ENCODE results near the gene MRPL24. TPM values are rescaled to one million over a fixed set of nuclear protein-coding genes. Genes with fewer than 3 reads are reported as not detected.

MRPL24 gene
- polyA plus RNA-seq, 3 donors from 2014 or later, result 75.4 to 126 (median 88.2) TPM

DNA sequence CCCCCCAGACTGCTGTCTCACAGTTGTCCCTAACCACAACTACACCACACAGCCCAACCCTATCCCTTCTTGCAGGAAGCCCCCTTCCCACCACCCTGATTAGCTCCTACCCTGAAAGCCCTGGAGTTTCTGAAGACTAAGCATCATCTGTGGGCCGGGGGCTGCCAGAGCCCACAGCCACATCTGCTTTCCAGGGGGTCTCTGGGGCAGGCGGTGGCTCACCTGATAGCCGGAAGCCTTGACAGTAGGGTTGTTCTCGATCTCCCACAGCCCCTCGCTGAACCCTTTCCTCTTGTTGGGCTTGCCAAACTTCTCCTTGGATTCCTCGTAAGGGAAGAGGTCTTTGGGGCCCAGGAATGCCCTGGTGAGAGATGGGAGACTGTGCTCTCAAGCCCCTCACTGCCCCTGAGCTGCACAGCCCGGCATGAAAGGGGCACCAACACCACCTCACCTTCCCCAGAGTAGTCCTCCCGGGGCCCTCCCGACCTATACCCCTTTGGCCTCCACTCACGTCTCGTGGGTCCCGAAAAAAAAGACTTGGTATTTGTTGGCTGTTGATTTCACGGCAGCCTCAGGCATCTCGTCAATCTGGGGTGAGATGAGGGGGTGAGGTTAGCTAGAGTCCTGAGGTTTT is 4.0 kb upstream of the MRPL24 start:
- peaks cover 65 to 69% of the 10 kb centered on the region in 2 donors for H3K4me1 Mint-ChIP-seq
- H3K4me3 Mint-ChIP-seq, result peak overlapping the region in 1 of 5 donors; percentile 23
- peaks cover 3 to 7% (median 6%) of the 10 kb centered on the region in 3 donors for H3K36me3 Mint-ChIP-seq
- peak overlapping the region in 5 of 6 donors; percentile 86 to 98 (median 95) for H3K27ac Mint-ChIP-seq
- no peaks in the 10 kb centered on the region for H3K9me3 Mint-ChIP-seq
- H3K27me3 Mint-ChIP-seq (ENCODE audit: low read depth in 3 of 3), result peaks cover 6 to 9% (median 6%) of the 10 kb centered on the region in 3 donors
- DNase-seq, result no peak

DNA sequence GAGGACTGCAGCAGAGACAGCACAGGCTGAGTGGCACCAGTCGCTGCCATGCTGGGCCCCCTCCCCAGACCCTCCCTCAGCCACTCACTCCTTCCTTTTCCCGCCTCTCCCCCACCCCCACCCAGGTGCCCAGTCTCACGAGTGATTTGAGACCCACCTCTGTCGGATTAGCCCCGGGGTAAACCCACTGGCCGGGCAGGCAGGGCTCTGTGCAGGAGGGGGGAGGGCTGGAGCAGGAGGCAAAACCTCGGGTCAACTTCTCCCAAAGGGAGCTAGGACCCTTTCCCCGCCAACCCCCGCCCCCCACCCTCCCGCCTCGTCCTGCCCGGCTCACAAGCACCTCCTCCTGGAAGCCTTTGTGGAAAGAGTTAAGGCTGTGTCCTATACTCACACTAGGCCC is 3.5 kb upstream of the MRPL24 start:
- Mint-ChIP-seq H3K27ac (peak overlapping the region in 4 of 6 donors; percentile 35 to 91 (median 60)), H3K4me3 (no peak overlapping the region), H3K36me3 (peaks cover 3 to 7% (median 6%) of the 10 kb centered on the region in 3 donors), H3K27me3 (ENCODE audit: low read depth in 3 of 3) (peaks cover 6 to 9% (median 6%) of the 10 kb centered on the region in 3 donors), H3K4me1 (peaks cover 59 to 63% of the 10 kb centered on the region in 2 donors), H3K9me3 (no peaks in the 10 kb centered on the region)
- DNase-seq, result no peak

DNA sequence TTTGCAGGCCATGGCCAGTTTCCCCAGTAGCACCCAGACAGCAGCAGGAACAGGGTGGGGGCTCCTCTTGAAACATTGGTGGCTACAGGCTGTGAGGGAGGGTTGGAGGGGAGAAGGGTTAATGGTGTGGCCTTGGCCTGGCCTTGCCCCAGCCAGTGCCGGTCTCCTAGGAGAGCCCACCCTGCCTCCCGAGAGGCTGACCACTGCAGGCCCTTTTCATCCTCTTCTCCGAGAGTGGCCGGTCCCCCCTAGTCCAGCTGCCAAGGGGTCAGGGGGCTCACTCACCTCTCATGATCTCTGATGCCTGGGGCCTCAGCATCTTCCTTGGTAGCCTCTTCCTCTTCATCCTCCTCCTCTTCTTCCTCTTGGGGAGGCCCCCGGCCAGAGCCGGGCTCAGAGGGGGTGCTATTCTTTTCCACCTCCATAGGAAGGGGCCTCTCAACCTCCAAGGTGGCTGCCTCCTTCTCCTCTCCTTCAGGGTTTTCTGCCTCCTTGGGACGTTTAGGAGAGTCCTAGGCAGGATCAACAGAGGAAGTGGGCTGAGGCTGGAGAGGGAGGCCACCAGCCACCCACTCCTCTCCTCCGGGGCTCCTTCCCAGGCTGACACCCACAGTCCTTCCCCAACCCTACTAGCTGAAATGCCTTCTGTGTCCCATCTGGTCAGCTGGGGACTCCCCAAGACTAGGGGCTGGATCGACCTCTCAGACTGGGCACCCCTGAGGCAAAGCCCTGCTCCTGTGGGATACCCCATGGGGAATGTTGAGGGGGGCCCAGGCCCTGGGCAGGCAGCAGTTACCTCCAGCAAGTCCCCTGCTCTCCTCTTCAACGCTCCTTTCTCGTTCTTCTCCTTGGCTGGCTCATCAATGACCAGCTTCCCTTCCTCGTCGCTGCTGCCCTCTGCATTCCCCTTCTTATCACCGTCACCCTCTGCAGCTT is 2.7 kb upstream of the MRPL24 start:
- Mint-ChIP-seq H3K4me3 (no peak overlapping the region), H3K4me1 (peaks cover 54 to 56% of the 10 kb centered on the region in 2 donors), H3K9me3 (no peaks in the 10 kb centered on the region), H3K27ac (peak overlapping the region in 2 of 6 donors; percentile 64 to 72), H3K27me3 (ENCODE audit: low read depth in 3 of 3) (peaks cover 6 to 9% (median 6%) of the 10 kb centered on the region in 3 donors), H3K36me3 (peaks cover 3 to 7% (median 6%) of the 10 kb centered on the region in 3 donors)
- DNase-seq, result no peak

DNA sequence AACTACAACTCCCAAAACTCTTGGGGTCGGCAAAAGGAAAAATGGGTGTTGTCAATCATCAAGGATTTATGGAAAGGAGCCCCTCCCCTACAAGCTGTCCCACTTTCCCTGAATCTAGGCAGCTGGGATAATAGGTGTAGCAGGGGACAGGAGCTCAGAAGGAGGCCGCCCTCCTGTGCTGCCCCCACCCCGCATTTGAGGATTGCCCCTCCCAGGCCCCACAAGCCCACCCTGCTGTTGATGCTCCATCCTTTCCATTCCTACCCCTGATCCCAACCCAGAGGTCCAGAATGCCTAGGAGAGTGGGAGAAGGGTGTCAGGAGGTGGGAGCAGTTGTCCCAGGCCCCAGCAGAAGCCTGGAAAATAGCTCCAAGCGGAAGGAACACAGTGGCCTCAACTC is 1.9 kb upstream of the MRPL24 start:
- Mint-ChIP-seq H3K27ac (peak overlapping the region in 4 of 6 donors; percentile 43 to 99 (median 98)), H3K4me3 (peak overlapping the region in 1 of 5 donors; percentile 18), H3K36me3 (peaks cover 3 to 7% (median 6%) of the 10 kb centered on the region in 3 donors), H3K9me3 (no peaks in the 10 kb centered on the region), H3K4me1 (peaks cover 45 to 48% of the 10 kb centered on the region in 2 donors), H3K27me3 (ENCODE audit: low read depth in 3 of 3) (peaks cover 3 to 9% (median 6%) of the 10 kb centered on the region in 3 donors)
- DNase-seq, result no peak

DNA sequence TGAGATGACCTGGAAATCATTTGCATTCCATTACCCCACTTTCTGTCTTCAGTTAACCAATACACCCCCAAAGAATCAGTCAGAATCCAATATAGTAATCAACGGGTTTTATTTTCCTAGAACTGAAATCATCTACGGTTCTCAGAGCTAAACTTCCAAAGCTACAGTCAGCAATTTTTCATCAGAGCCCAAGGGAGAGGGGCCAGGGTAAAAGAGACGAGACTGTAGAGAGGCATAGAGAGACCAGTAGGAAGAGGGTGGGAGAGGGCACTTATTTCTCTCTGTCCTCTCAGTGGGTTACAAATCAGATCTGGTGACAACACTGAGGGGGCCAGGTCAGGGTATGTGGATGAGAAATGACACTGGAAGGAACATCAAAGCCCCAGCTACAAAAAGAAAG is 1.1 kb upstream of the MRPL24 start:
- peak overlapping the region; percentile 87 to 99 (median 98) for H3K27ac Mint-ChIP-seq
- peaks cover 0 to 2% (median 0%) of the 10 kb centered on the region in 6 donors for H3K9me3 Mint-ChIP-seq
- H3K4me1 Mint-ChIP-seq, result peaks cover 38 to 42% of the 10 kb centered on the region in 2 donors
- peaks cover 3 to 7% (median 6%) of the 10 kb centered on the region in 3 donors for H3K36me3 Mint-ChIP-seq
- peaks cover 0 to 9% (median 6%) of the 10 kb centered on the region in 3 donors for H3K27me3 Mint-ChIP-seq (ENCODE audit: low read depth in 3 of 3)
- H3K4me3 Mint-ChIP-seq, result peak overlapping the region in 3 of 5 donors; percentile 26 to 56 (median 46)
- DNase-seq, result no peak

DNA sequence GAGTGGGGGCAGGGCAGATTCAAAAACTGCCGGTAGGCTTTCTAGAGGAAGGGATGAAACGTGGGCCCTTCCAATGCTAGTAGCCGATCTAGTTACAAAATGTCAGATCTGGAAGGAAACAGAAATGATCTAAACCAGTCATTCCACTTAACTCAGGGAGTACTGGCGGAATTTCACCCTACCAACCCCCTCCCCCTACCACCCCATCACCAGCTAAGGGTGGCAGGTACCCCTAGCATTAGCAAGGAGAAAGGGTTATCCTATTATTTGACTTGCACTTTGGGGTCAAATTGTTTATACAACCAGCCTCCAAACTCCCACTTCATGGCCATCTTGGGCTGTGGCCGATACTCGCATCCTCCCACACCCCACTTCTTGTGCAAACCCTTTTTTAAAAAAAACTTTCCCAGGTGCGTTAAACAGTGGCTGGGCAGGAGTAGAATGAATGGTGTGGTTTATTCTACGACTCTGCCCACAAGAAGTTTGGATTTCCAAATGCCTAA is 644 bp upstream of the MRPL24 start:
- H3K27me3 Mint-ChIP-seq (ENCODE audit: low read depth in 3 of 3), result peaks cover 0 to 7% (median 2%) of the 10 kb centered on the region in 3 donors
- peaks cover 3 to 7% (median 6%) of the 10 kb centered on the region in 3 donors for H3K36me3 Mint-ChIP-seq
- H3K4me1 Mint-ChIP-seq, result peaks cover 35 to 38% of the 10 kb centered on the region in 2 donors
- H3K4me3 Mint-ChIP-seq, result peak overlapping the region; percentile 95 to 97 (median 96)
- no peak for DNase-seq
- H3K9me3 Mint-ChIP-seq, result peaks cover 0 to 2% (median 0%) of the 10 kb centered on the region in 6 donors
- H3K27ac Mint-ChIP-seq, result peak overlapping the region; percentile 87 to 99 (median 98)

DNA sequence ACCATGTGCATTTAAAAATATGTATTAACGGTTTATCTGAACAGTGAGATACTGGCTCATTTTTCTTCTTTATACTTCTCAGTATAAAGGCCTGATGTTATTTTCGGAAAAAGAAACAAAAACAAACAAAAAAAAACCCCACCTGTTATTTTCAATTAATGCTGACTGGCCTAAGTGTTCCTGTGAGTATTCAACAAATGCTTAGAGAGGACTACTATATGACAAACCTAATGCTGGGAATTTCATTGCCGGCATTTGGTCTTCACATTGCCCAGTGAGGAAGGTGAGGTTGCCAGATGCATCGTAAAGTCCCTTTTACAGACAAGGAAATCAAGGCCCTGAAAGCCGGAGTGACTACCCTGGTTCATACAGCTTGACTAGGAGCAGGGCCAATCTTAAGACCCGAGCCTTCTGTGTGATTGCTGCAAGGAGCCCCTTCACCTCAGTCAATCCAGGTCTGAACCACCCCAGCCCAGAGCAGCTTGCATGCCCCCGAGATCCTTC is 599 bp downstream of the MRPL24 start:
- Mint-ChIP-seq H3K36me3 (peaks cover 3 to 12% (median 3%) of the 10 kb centered on the region in 3 donors), H3K27me3 (ENCODE audit: low read depth in 3 of 3) (peaks cover 0 to 8% (median 0%) of the 10 kb centered on the region in 3 donors), H3K4me3 (peak overlapping the region; percentile 95 to 97 (median 96)), H3K27ac (peak overlapping the region; percentile 87 to 99 (median 98)), H3K9me3 (peaks cover 0 to 2% (median 0%) of the 10 kb centered on the region in 6 donors), H3K4me1 (peaks cover 22 to 25% of the 10 kb centered on the region in 2 donors)
- no peak for DNase-seq

DNA sequence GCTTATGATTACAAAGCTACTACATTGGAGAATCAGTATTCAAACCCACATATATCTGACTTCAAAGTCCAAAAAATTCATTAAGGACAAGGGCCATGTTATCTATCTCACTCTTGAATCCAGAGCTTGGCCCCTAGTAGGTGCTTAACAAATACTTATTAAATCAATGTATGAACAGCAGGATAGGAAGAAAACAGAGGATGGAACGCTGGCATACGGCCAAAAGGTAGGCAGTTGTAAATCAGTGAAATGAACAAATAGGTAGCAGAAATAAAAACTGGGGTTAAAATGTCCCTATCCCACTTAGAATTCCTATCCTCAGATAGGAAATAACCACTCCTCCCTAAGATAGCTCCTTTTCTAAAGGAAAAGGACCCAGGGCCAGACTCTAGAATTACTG is 2.0 kb downstream of the MRPL24 start:
- Mint-ChIP-seq H3K27ac (peak overlapping the region in 5 of 6 donors; percentile 6 to 78 (median 71)), H3K9me3 (peaks cover 0 to 2% (median 0%) of the 10 kb centered on the region in 6 donors), H3K4me3 (peak overlapping the region in 4 of 5 donors; percentile 4 to 42 (median 39)), H3K36me3 (peaks cover 3 to 9% (median 3%) of the 10 kb centered on the region in 3 donors), H3K4me1 (peaks cover 21 to 22% of the 10 kb centered on the region in 2 donors), H3K27me3 (ENCODE audit: low read depth in 3 of 3) (peaks cover 0 to 8% (median 0%) of the 10 kb centered on the region in 3 donors)
- no peak for DNase-seq

DNA sequence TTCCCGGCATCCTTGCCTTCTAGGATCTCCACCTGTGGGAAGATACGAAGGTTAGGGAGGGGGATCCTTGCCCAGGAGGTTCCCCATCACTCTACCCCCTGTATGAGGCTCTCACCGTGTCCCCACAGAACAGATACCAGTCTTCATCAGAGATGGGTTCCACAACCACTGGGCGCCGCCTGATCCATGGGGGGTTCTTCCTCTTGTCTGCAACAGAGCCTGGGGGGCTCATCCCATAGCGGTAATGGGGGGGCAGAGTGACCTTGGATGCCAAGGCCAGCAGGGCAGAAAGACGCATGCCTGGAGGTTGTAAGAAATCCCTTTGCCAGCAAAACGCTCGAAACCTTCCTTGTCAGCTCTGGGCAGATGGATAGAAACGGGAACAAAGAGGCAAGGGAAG is 2.5 kb downstream of the MRPL24 start:
- Mint-ChIP-seq H3K4me1 (peaks cover 21 to 22% of the 10 kb centered on the region in 2 donors), H3K4me3 (peak overlapping the region in 1 of 5 donors; percentile 6), H3K36me3 (peaks cover 3 to 9% (median 3%) of the 10 kb centered on the region in 3 donors), H3K27ac (peak overlapping the region in 2 of 6 donors; percentile 6 to 63), H3K27me3 (ENCODE audit: low read depth in 3 of 3) (peaks cover 0 to 8% (median 0%) of the 10 kb centered on the region in 3 donors), H3K9me3 (peaks cover 0 to 2% (median 0%) of the 10 kb centered on the region in 6 donors)
- no peak for DNase-seq

DNA sequence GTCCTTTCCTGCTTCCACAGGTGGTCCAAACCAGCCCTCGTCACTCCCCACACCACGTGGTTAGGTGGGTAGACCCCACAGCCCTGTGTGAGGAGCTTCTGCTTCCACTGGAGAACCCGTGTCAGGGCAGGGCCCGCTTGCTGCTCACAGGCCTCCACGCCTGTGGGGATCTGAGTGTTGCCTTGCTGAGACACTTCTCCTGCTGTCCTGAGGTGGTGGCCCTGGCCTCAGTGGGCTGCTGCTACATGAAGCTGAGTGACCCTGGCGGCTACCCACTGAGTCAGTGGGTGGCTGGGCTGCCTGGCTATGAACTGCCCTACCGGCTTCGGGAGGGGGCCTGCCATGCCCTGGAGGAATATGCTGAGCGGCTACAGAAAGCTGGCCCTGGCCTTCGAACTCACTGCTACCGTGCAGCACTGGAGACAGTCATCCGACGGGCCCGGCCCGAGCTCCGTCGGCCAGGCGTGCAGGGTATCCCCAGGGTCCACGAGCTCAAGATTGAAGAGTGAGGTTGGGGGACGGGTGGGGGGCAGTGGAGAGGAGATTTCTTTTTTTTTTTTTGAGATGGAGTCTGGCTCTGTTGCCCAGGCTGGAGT is 6.8 kb downstream of the MRPL24 start:
- Mint-ChIP-seq H3K36me3 (peaks cover 0 to 11% (median 4%) of the 10 kb centered on the region in 3 donors), H3K9me3 (peaks cover 0 to 2% (median 0%) of the 10 kb centered on the region in 6 donors), H3K4me3 (no peak overlapping the region), H3K27ac (peak overlapping the region in 1 of 6 donors; percentile 45), H3K4me1 (peaks cover 10 to 12% of the 10 kb centered on the region in 2 donors), H3K27me3 (ENCODE audit: low read depth in 3 of 3) (peaks cover under 1 to 10% (median 6%) of the 10 kb centered on the region in 3 donors)
- no peak for DNase-seq

DNA sequence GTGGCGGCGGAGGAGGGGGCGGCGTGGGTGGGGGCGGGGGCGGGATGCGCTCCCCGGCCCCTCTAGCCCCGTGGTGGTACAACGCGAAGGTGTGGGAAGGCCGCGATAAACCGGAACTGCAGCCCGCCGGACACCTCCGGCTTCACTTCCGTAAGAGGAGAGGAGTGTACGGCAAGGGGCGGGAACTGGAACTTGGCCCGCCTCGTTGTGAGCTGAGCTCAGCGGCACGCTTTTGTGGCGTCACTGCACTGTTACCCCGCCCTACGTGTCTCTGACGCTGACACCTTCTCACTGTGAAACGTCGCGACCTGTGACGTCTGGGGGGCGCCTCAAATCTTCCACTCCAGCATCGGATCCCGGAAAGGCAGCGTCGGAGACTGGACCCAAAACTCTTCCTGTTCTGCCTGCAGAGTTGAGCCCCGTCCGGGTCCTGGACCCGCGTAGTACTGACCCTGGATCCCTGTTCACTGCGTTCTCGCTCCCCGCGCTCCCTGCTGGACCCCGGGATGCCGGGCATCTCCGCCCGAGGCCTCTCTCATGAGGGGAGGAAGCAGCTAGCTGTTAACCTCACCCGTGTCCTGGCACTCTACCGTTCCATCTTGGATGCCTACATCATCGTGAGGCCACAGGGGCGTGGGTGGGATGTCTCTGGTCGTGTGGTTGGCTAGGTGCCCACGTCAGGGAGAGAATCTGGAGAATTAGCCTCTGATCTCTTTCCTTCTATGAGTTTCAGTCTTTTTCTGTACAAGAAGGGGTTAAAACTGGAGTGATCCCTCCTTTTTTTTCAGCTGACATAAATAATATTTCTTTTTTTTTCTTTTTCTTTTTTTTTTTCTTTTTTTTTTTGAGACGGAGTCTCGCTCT is 12.1 kb downstream of the MRPL24 start, which contains the start of gene ISG20L2:
Gene ISG20L2 (minus strand): TSS at position 168 of the 864 bp plus-strand sequence. CDS start 1,114 bp downstream, outside the sequence.
- peak within 1 kb of the TSS in 2 of 6 donors; percentile 96 to 100 for H3K27ac Mint-ChIP-seq
- no peaks in the 10 kb centered on the region for H3K9me3 Mint-ChIP-seq
- H3K4me1 Mint-ChIP-seq, result peaks cover 12 to 28% of the 10 kb centered on the region in 2 donors
- peaks cover 4 to 12% (median 7%) of the 10 kb centered on the region in 3 donors for H3K36me3 Mint-ChIP-seq
- DNase-seq, result peak; percentile 95 to 97 (median 97)
- no peak within 1 kb of the TSS for H3K4me3 Mint-ChIP-seq
- peaks cover 10 to 25% (median 16%) of the 10 kb centered on the region in 3 donors for H3K27me3 Mint-ChIP-seq (ENCODE audit: low read depth in 3 of 3)
